Endothelial cell (in vitro differentiated cells): Measurements from ENCODE around the gene CCL13. TPM values are rescaled to one million over a fixed set of nuclear protein-coding genes. Genes with fewer than 3 reads are reported as not detected.

Experiments
- DNase-seq: peaks from one replicate; pipeline ENCODE4 v3.0.0; 2021; ENCODE audit warnings: low spot score
- H3K27ac Mint-ChIP-seq: one replicate; pipeline ENCODE4 v1.8.0; 2021; ENCODE audit warnings: mixed read lengths, inconsistent platforms; ENCODE audit not compliant: unreplicated experiment
- H3K27me3 Mint-ChIP-seq: one replicate; pipeline ENCODE4 v1.8.0; 2021; ENCODE audit warnings: mild to moderate bottlenecking, moderate library complexity, mixed read lengths, inconsistent platforms; ENCODE audit not compliant: unreplicated experiment
- H3K36me3 Mint-ChIP-seq: one replicate; pipeline ENCODE4 v1.8.0; 2021; ENCODE audit warnings: mild to moderate bottlenecking, low read depth, mixed read lengths, inconsistent platforms; ENCODE audit not compliant: unreplicated experiment
- H3K4me1 Mint-ChIP-seq: one replicate; pipeline ENCODE4 v1.8.0; 2021; ENCODE audit warnings: mild to moderate bottlenecking, mixed read lengths, inconsistent platforms; ENCODE audit not compliant: unreplicated experiment
- H3K4me3 Mint-ChIP-seq: one replicate; pipeline ENCODE4 v1.8.0; 2021; ENCODE audit warnings: mild to moderate bottlenecking, mixed read lengths, inconsistent platforms; ENCODE audit not compliant: unreplicated experiment
- H3K9me3 Mint-ChIP-seq: one replicate; pipeline ENCODE4 v1.8.0; 2021; ENCODE audit warnings: mixed read lengths, inconsistent platforms; ENCODE audit not compliant: unreplicated experiment
- CTCF ChIP-seq: fragments of 200-600 bp; sonication (generic); IDR thresholded peaks from one replicate; pipeline ENCODE4 v1.5.0; 2021; ENCODE audit warnings: antibody characterized with exemption; ENCODE audit not compliant: unreplicated experiment
- total RNA-seq: library from RNA; stranded (reverse); fragmentation: NEBNext Ultra II Directional; extraction: Animal tissue kit (Norgen Biotek cat#: 25700); gene quantifications from one replicate; pipeline ENCODE4 v1.2.1, GENCODE V29; 2021; ENCODE audit not compliant: unreplicated experiment

The CCL13 gene
- total RNA-seq, 1 donor from 2014 or later: not detected

GRCh38 chr17:34386697-34387550 is 30.6 kb downstream of the CCL13 start:
- Mint-ChIP-seq H3K4me3 (no peak overlapping the region), H3K36me3 (no peaks in the 10 kb centered on the region)
- DNase-seq: no peak

DNA sequence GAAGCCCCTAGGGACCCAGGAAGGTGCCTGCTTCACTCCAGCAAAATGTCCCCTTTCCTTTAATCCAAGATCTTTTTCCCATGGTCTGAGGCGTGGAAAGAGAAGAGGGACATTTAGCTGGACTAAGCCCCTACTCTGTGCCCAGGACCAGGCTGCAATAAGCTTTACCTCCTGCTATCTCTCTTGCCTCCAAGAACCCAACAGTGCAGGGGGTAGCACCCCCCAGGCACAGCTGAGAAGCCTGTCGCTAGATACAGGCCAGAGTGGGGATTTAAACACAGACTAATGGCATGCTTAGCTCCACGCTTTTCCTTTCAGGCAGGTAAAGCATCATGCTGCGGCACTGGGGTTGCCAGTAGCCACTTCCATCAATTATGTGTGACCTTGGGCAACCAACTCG is 31.3 kb downstream of the CCL13 start:
- Mint-ChIP-seq H3K4me1 (peaks cover 20% of the 10 kb centered on the region), H3K9me3 (no peaks in the 10 kb centered on the region), H3K36me3 (no peaks in the 10 kb centered on the region), H3K27ac (no peak overlapping the region), H3K4me3 (no peak overlapping the region), H3K27me3 (peaks cover 2% of the 10 kb centered on the region)
- TF ChIP-seq CTCF: no peak
- DNase-seq: no peak

More at GRCh38 chr17:34386697-34387550, 30.6 kb downstream of the CCL13 start:
- no peaks in the 10 kb centered on the region for H3K9me3 Mint-ChIP-seq
- H3K4me1 Mint-ChIP-seq: peaks cover 20% of the 10 kb centered on the region
- no peak for TF ChIP-seq CTCF
- no peak overlapping the region for H3K27ac Mint-ChIP-seq
- H3K27me3 Mint-ChIP-seq: peaks cover 2% of the 10 kb centered on the region

DNA sequence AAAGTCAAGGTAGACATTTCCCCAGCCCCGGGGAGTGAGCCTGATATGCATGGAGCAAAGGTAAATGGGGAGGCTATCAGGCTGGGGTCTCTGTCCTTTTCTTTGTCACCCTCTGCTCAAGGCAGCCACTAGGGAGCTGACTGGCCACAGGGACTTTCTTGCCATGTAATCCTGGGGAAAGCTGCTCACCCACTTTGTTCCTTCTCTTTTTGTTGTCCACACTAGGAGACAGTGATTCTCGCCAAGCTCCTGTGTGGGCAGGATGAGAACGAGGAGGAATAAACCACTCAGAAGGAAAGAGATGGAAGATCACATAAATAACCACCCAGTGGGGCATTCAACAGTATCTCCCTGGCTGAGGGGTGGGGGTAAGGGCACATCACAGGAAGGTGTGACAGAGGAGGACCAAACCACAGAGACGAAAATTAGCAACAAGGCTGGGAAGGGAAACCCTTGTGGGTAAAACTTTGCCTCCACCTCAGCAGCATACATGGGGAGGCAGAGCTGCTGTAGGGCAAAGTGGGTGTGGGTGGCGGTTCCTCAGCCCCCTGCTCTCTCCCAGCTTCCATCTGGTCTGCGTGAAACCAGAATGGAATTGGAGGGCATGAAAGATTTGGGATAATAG is 33.0 kb downstream of the CCL13 start:
- no peak overlapping the region for H3K4me3 Mint-ChIP-seq
- DNase-seq: no peak
- peaks cover 16% of the 10 kb centered on the region for H3K4me1 Mint-ChIP-seq
- peaks cover 4% of the 10 kb centered on the region for H3K27me3 Mint-ChIP-seq
- H3K9me3 Mint-ChIP-seq: no peaks in the 10 kb centered on the region
- no peaks in the 10 kb centered on the region for H3K36me3 Mint-ChIP-seq
- H3K27ac Mint-ChIP-seq: no peak overlapping the region
- TF ChIP-seq CTCF: no peak

DNA sequence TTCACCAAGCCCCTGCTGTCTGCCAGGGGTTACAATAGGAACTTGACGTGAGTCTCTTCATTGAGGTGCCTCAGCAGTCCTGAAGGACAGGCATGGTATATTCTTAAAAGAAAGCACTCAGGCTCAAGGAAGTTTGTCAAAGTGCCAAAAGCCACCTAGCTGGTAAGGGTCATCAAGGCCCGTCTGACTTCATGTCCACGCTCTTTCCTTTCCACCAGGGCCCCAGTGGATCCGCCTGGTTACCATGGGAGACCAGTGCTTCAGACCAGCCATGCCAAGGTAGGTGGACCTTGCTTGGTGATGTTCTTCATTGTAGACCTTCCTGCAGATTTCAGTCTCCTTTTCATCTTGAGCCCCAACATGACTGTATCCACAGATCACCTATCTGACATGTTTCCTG is 34.4 kb downstream of the CCL13 start:
- Mint-ChIP-seq H3K27ac (no peak overlapping the region), H3K9me3 (no peaks in the 10 kb centered on the region), H3K36me3 (no peaks in the 10 kb centered on the region), H3K27me3 (peaks cover 4% of the 10 kb centered on the region), H3K4me1 (peaks cover 6% of the 10 kb centered on the region), H3K4me3 (no peak overlapping the region)
- DNase-seq: no peak
- TF ChIP-seq CTCF: no peak

GRCh38 chr17:34391241-34391640 is 35.0 kb downstream of the CCL13 start:
- Mint-ChIP-seq H3K27ac (no peak overlapping the region), H3K36me3 (no peaks in the 10 kb centered on the region), H3K4me1 (peaks cover 6% of the 10 kb centered on the region), H3K9me3 (no peaks in the 10 kb centered on the region), H3K27me3 (peaks cover 4% of the 10 kb centered on the region), H3K4me3 (no peak overlapping the region)
- TF ChIP-seq CTCF: no peak
- DNase-seq: no peak
